Kidney epithelial cell (primary cell): Measurements from ENCODE around the gene OAS1. TPM values are rescaled to one million over a fixed set of nuclear protein-coding genes. Genes with fewer than 3 reads are reported as not detected.
"Not testable (repeated sequence)": the region's sequence is repeated elsewhere in the genome, so short reads cannot be mapped to it uniquely, and the experiment has no call there.

Source experiments
- DNase-seq: peaks from one replicate; pipeline ENCODE4 v3.0.0-alpha.2; 2010; ENCODE audit warnings: low read depth
- H3K27me3 ChIP-seq: 2 replicates; pipeline ENCODE4 v1.6.0; 2011; ENCODE audit warnings: low read length; ENCODE audit not compliant: control insufficient read depth, insufficient read depth
- H3K36me3 ChIP-seq: 2 replicates; pipeline ENCODE4 v1.5.1; 2011; ENCODE audit warnings: low read length; ENCODE audit not compliant: control insufficient read depth, insufficient read depth
- H3K4me3 ChIP-seq: 2 replicates; pipeline ENCODE4 v1.5.1; 2011; ENCODE audit warnings: low read depth, mild to moderate bottlenecking, control low read depth, low read length
- CTCF ChIP-seq: IDR thresholded peaks from 2 replicates; pipeline ENCODE4 v1.5.1; 2011; ENCODE audit warnings: mild to moderate bottlenecking, moderate library complexity, low read length, control low read depth, inconsistent platforms; ENCODE audit not compliant: insufficient read depth, poor library complexity, severe bottlenecking
- total RNA-seq: library from RNA; depleted of rRNA; stranded (reverse); fragments of >200 nt; gene quantifications from 2 replicates; pipeline ENCODE4 v1.2.3, GENCODE V29; 2015

OAS1 gene
- total RNA-seq, 1 donor from 2014 or later: 6.0 TPM

DNA sequence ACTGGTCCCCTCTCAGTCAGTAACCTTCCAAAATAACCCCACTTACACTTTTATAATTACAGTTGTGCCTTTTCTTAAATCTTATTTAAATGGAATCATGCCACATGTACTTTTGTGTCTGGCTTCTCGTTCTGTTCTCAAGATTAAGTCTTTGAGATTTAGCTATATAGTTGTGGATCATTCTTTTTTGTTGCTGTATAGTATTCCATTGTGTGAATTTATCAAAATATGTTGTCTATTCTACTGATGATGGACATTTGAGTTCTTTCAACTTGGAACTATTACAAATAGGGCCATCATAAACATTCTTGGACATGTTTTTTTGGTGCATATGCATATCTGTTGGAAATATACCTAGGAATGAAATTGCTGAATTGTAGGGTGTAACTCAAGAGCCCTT is 40.6 kb downstream of the OAS1 start:
- no peaks in the 10 kb centered on the region for H3K27me3 ChIP-seq
- no peak overlapping the region for H3K4me3 ChIP-seq
- TF ChIP-seq CTCF: no peak
- H3K36me3 ChIP-seq: no peaks in the 10 kb centered on the region
- DNase-seq: no peak

DNA sequence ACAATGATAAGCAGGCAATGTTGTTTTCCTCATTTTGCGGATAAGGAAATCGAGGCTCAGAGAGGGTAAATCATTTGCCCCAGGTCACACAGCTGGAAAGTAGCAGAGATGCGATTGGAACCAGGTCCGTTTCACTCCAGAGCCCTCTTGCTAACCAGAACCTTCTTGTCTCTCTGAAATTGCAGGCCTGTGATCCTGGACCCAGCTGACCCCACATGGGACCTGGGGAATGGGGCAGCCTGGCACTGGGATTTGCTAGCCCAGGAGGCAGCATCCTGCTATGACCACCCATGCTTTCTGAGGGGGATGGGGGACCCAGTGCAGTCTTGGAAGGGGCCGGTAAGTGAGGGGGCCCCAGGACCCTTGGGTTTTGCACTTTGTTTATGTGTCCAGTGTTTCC is 41.0 kb downstream of the OAS1 start:
- H3K27me3 ChIP-seq: no peaks in the 10 kb centered on the region
- no peak for DNase-seq
- no peaks in the 10 kb centered on the region for H3K36me3 ChIP-seq
- H3K4me3 ChIP-seq: no peak overlapping the region
- no peak for TF ChIP-seq CTCF

DNA sequence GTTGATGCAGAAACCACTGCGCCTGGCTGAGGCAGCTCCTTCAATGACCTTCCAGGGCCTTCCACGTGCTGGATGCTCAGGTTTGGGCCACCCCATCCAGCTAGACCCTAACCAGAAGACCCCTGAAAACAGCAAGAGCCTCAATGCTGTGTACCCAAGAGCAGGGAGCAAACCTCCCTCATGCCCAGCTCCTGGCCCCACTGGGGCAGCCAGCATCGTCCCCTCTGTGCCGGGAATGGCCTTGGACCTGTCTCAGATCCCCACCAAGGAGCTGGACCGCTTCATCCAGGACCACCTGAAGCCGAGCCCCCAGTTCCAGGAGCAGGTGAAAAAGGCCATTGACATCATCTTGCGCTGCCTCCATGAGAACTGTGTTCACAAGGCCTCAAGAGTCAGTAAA is 42.0 kb downstream of the OAS1 start:
- Histone ChIP-seq H3K4me3 (no peak overlapping the region), H3K36me3 (no peaks in the 10 kb centered on the region), H3K27me3 (no peaks in the 10 kb centered on the region)
- no peak for TF ChIP-seq CTCF
- DNase-seq: no peak

- no peak for TF ChIP-seq CTCF
- Histone ChIP-seq H3K36me3 (no peaks in the 10 kb centered on the region), H3K4me3 (no peak overlapping the region), H3K27me3 (no peaks in the 10 kb centered on the region)
- DNase-seq: no peak
These were observed 43.9 kb downstream of the OAS1 start for GRCh38 chr12:112950701-112951100.

- H3K4me3 ChIP-seq, H3K36me3 ChIP-seq, DNase-seq, H3K27me3 ChIP-seq: not testable (repeated sequence)
These were observed 50.4 kb downstream of the OAS1 start for GRCh38 chr12:112957125-112957524.

GRCh38 chr12:112961074-112961473 is 54.3 kb downstream of the OAS1 start:
- no peak for TF ChIP-seq CTCF
- DNase-seq: no peak
- no peaks in the 10 kb centered on the region for H3K36me3 ChIP-seq
- H3K4me3 ChIP-seq: no peak overlapping the region
- no peaks in the 10 kb centered on the region for H3K27me3 ChIP-seq
